ENCODE measurements around the gene ACTG2.

ACTG2 gene
- 0 to 0.17 (median 0.09) reads per million in 3 donors for total RNA-seq

DNA sequence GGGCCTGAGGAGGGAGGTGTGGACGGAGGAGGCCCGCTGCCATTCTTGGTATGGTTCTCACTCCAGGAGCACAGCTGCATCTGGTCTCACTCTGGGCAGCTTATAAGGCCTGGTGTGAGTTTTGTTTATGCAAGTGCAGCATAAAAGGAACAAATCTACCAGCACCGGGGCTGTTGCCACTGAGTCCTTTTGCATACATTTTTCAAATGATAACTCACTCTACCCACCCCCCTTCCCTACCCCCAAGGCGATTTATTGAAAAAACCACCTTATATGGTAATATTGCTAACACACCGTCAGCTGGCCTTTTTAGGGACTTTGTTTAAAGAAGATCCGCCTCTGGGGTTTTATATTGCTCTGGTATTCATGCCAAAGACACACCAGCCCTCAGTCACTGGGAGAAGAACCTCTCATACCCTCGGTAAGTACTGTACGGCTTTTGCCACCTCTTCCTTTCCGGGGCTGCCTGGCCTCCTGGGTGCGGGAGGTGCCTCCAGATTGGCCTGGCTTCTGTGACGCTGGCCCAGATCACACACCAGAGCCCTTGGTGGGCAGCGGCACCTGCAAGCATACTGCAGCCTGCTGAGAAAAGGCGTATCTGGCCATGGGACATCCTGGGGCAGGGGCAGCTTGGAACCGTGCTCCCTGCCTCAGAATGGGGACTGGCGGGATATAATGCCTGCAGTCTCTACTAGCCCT lies at the start of gene ACTG2:
TSS of gene ACTG2 (plus strand) at position 378 of the 699 bp plus-strand sequence. CDS start 8,304 bp downstream, outside the sequence.
- peaks cover 5% of the 10 kb centered on the region for H3K4me1 ChIP-seq (ENCODE audit: control insufficient read depth, insufficient read depth, low read length, poor library complexity, severe bottlenecking)
- H3K4me3 ChIP-seq (ENCODE audit: insufficient read depth, low read depth, low read length, poor library complexity, severe bottlenecking): no peak within 1 kb of the TSS
- H3K27me3 ChIP-seq (replicated peaks; ENCODE audit: control insufficient read depth, insufficient read depth, low read length, poor library complexity, severe bottlenecking): no peaks in the 10 kb centered on the region
- no peaks in the 10 kb centered on the region for H3K9me3 ChIP-seq (ENCODE audit: control insufficient read depth, low read length)
- H3K27ac ChIP-seq (ENCODE audit: insufficient read depth, low read length, poor library complexity, severe bottlenecking): no peak within 1 kb of the TSS
- H3K36me3 ChIP-seq (ENCODE audit: control insufficient read depth, insufficient read depth, low read length): no peaks in the 10 kb centered on the region
- DNase-seq: no peak

DNA sequence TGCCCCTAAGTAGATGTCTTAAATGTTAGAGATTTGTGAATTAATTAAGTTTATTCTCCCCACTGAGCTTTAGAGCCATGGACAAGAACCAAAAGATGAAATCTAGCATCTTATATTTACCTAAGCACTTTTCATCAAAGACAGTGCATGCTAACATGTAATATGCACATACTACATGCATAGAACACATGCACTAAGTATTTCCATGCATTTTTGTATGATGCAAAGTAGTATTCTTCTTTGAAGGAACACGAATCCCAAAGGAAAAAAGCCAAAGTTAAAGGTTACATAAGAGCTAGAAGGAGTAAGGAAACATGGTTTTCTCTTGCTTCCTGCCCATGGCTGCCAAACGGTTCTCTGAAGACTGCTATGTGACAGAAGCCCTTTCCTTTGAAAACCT lies 48.7 kb upstream of the ACTG2 start:
- no peak for DNase-seq
- H3K4me1 ChIP-seq (ENCODE audit: control insufficient read depth, insufficient read depth, low read length, poor library complexity, severe bottlenecking): no peaks in the 10 kb centered on the region
- H3K9me3 ChIP-seq (ENCODE audit: control insufficient read depth, low read length): no peaks in the 10 kb centered on the region
- H3K27ac ChIP-seq (ENCODE audit: insufficient read depth, low read length, poor library complexity, severe bottlenecking): no peak overlapping the region
- no peak overlapping the region for H3K4me3 ChIP-seq (ENCODE audit: insufficient read depth, low read depth, low read length, poor library complexity, severe bottlenecking)
- peaks cover 48% of the 10 kb centered on the region for H3K36me3 ChIP-seq (ENCODE audit: control insufficient read depth, insufficient read depth, low read length)
- H3K27me3 ChIP-seq (replicated peaks; ENCODE audit: control insufficient read depth, insufficient read depth, low read length, poor library complexity, severe bottlenecking): no peaks in the 10 kb centered on the region

DNA sequence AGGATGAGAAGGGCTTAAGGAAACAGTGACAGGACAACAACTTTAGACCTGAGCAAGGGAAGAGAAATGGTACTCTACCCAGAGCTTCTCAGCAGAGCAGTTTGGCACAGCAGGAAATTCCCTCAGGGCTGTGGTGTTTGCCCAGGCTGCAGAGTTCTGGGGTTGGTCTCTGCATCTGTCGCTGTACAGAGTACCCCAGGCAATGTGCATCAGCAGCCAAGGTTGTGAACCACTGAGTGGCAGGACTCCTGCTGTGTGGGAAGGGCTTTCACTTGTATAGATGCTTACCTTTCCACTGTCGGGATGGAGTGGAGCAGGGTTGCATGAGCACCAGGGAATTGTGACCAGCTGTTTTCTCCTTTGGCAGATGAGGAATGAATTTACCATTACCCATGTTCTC lies 42.8 kb upstream of the ACTG2 start:
- Histone ChIP-seq H3K4me3 (ENCODE audit: insufficient read depth, low read depth, low read length, poor library complexity, severe bottlenecking) (no peak overlapping the region), H3K9me3 (ENCODE audit: control insufficient read depth, low read length) (no peaks in the 10 kb centered on the region), H3K27ac (ENCODE audit: insufficient read depth, low read length, poor library complexity, severe bottlenecking) (no peak overlapping the region), H3K27me3 (replicated peaks; ENCODE audit: control insufficient read depth, insufficient read depth, low read length, poor library complexity, severe bottlenecking) (no peaks in the 10 kb centered on the region), H3K4me1 (ENCODE audit: control insufficient read depth, insufficient read depth, low read length, poor library complexity, severe bottlenecking) (no peaks in the 10 kb centered on the region), H3K36me3 (ENCODE audit: control insufficient read depth, insufficient read depth, low read length) (peaks cover 75% of the 10 kb centered on the region)
- no peak for DNase-seq

DNA sequence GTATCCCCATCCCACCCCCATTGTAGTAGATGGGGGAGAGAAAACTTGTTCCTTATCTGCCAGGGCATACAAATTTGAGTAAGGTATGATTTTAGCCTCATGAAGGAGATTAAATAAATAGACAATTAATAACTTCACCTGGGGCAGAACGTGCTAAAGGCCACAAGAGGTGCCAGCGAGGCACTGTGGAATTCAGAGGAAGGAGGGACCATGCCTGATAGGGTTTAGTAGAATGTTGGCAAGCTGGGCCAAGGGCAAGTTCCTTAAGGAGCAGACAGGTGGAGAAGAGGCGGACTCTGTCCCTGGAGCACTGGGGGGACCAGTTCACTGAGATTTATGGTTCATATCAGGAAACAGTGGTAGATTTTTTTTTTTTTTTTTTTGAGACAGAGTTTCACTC lies 41.5 kb upstream of the ACTG2 start:
- Histone ChIP-seq H3K4me1 (ENCODE audit: control insufficient read depth, insufficient read depth, low read length, poor library complexity, severe bottlenecking) (no peaks in the 10 kb centered on the region), H3K27me3 (replicated peaks; ENCODE audit: control insufficient read depth, insufficient read depth, low read length, poor library complexity, severe bottlenecking) (no peaks in the 10 kb centered on the region), H3K27ac (ENCODE audit: insufficient read depth, low read length, poor library complexity, severe bottlenecking) (no peak overlapping the region), H3K36me3 (ENCODE audit: control insufficient read depth, insufficient read depth, low read length) (peaks cover 70% of the 10 kb centered on the region), H3K4me3 (ENCODE audit: insufficient read depth, low read depth, low read length, poor library complexity, severe bottlenecking) (no peak overlapping the region), H3K9me3 (ENCODE audit: control insufficient read depth, low read length) (no peaks in the 10 kb centered on the region)
- no peak for DNase-seq

DNA sequence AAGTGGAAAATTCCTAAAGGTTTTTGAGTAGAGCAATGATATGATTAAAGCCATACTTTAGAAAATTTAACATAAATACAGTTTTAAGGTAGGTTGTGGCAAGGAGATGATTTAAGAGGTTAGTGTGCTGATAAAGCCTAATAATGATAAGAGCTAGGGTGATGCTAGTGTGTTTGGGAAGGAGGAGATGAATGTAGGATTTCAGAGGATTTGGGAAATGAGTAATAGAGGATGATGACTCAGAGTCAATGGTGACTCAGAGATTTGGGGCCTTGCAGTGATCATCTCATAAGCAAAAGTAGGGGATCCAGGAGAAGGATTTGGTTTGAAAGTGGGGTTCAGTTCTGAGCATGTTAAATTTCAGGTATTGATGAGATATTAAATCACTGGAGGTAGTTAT lies 40.8 kb upstream of the ACTG2 start:
- H3K4me1 ChIP-seq (ENCODE audit: control insufficient read depth, insufficient read depth, low read length, poor library complexity, severe bottlenecking): no peaks in the 10 kb centered on the region
- no peaks in the 10 kb centered on the region for H3K9me3 ChIP-seq (ENCODE audit: control insufficient read depth, low read length)
- no peak for DNase-seq
- H3K27me3 ChIP-seq (replicated peaks; ENCODE audit: control insufficient read depth, insufficient read depth, low read length, poor library complexity, severe bottlenecking): no peaks in the 10 kb centered on the region
- no peak overlapping the region for H3K27ac ChIP-seq (ENCODE audit: insufficient read depth, low read length, poor library complexity, severe bottlenecking)
- no peak overlapping the region for H3K4me3 ChIP-seq (ENCODE audit: insufficient read depth, low read depth, low read length, poor library complexity, severe bottlenecking)
- peaks cover 71% of the 10 kb centered on the region for H3K36me3 ChIP-seq (ENCODE audit: control insufficient read depth, insufficient read depth, low read length)

DNA sequence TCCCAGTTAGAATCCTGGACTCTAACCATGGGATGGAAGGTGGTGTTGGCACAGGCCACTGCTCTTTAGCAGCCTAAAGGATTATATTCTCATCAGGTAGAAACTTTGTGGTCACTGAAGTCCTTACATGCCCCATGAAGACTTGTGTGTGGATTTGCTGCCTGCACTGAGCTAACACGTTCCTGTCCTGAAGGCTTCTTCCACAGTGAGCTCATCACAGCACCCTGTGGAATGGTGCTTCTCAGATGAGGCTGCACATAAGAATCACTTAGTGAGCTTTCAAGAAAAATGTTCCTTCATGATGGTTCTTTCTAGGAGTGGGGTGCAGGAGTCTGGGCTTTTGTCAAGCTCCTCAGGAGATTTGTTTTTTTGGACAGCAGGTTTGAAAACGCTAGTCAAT lies 37.3 kb upstream of the ACTG2 start:
- no peak overlapping the region for H3K27ac ChIP-seq (ENCODE audit: insufficient read depth, low read length, poor library complexity, severe bottlenecking)
- H3K9me3 ChIP-seq (ENCODE audit: control insufficient read depth, low read length): no peaks in the 10 kb centered on the region
- H3K36me3 ChIP-seq (ENCODE audit: control insufficient read depth, insufficient read depth, low read length): peaks cover 58% of the 10 kb centered on the region
- H3K27me3 ChIP-seq (replicated peaks; ENCODE audit: control insufficient read depth, insufficient read depth, low read length, poor library complexity, severe bottlenecking): no peaks in the 10 kb centered on the region
- H3K4me3 ChIP-seq (ENCODE audit: insufficient read depth, low read depth, low read length, poor library complexity, severe bottlenecking): no peak overlapping the region
- no peaks in the 10 kb centered on the region for H3K4me1 ChIP-seq (ENCODE audit: control insufficient read depth, insufficient read depth, low read length, poor library complexity, severe bottlenecking)
- no peak for DNase-seq

DNA sequence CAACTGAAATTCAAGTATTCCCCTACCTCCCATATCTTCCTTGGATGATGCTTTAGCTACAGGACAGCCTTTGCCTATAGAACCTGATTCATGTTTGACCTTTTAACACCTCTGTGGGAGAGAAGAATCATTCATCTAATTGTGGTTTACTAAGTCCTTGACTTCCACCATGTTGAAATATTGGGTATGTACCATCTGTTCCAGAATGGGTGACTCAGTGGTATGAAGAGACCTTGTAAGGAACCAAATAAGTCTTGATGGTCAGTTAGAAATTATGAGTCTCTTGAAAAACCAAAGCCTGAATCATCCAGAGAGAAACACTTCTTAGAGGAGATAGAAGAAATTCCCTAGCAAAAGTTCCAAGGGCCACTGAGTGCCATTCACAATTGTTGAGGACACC lies 36.6 kb upstream of the ACTG2 start:
- Histone ChIP-seq H3K4me1 (ENCODE audit: control insufficient read depth, insufficient read depth, low read length, poor library complexity, severe bottlenecking) (no peaks in the 10 kb centered on the region), H3K9me3 (ENCODE audit: control insufficient read depth, low read length) (no peaks in the 10 kb centered on the region), H3K36me3 (ENCODE audit: control insufficient read depth, insufficient read depth, low read length) (peaks cover 57% of the 10 kb centered on the region), H3K27me3 (replicated peaks; ENCODE audit: control insufficient read depth, insufficient read depth, low read length, poor library complexity, severe bottlenecking) (no peaks in the 10 kb centered on the region), H3K27ac (ENCODE audit: insufficient read depth, low read length, poor library complexity, severe bottlenecking) (no peak overlapping the region), H3K4me3 (ENCODE audit: insufficient read depth, low read depth, low read length, poor library complexity, severe bottlenecking) (no peak overlapping the region)
- DNase-seq: no peak

DNA sequence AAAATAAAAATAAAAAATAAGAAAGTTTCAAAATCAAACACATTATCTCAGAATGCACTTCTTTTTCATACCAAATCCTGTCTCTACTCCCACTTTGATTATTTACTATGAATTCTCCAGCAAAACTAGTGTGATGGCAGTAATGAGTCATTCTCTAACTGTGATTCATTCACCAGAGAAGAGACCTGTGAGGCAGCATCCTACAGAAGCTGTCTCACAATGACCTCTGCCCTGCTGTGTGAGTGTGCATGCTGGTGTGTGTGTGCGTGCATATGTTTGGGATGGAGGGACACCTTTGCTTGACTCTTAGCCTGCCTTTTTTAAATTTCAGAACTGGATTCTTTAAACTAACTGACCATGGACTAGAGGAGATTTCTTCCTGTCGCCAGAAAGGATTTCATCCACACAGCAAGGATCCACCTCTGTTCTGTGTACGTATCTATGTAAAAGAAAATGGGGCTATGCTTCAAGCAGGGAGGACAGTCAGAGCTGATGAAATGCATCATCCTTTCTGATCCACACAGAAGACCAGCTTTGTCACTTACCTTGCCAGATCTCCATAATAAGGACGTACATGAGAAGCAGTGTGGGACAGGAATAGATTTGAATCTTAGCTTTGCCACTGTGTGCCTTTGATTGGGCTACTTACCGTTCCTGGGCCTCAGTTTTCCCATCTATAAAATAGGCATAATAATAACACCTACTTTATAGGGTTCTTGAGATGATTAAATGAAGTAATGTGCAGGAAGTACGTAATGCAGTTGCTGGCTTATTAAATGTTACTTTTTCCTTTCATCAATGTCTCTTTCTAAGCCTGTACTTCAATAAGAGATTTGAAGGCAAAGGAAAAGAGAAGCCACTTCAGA lies 32.9 kb upstream of the ACTG2 start:
- Histone ChIP-seq H3K4me1 (ENCODE audit: control insufficient read depth, insufficient read depth, low read length, poor library complexity, severe bottlenecking) (no peaks in the 10 kb centered on the region), H3K27me3 (replicated peaks; ENCODE audit: control insufficient read depth, insufficient read depth, low read length, poor library complexity, severe bottlenecking) (no peaks in the 10 kb centered on the region), H3K4me3 (ENCODE audit: insufficient read depth, low read depth, low read length, poor library complexity, severe bottlenecking) (no peak overlapping the region), H3K36me3 (ENCODE audit: control insufficient read depth, insufficient read depth, low read length) (peaks cover 66% of the 10 kb centered on the region), H3K27ac (ENCODE audit: insufficient read depth, low read length, poor library complexity, severe bottlenecking) (no peak overlapping the region), H3K9me3 (ENCODE audit: control insufficient read depth, low read length) (no peaks in the 10 kb centered on the region)
- DNase-seq: no peak

DNA sequence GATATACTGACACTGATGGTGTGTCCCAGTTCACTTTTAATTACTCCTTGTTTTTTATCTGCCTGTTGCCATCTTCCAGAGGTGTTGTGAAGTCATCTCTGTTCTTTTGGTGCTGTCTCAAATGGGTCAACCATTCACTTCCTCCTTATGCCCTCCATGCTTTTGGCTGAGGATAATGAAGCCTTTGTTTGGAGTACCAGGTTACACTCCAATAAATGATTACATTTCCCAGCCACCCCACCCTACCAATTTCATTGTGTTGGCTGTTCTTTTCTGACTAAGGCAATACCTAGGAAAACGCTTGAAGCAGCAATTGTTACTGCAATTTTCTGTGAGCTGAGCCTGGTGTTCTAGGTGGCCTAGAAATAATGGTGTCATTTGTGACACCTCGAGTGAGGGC lies 29.8 kb upstream of the ACTG2 start:
- Histone ChIP-seq H3K27ac (ENCODE audit: insufficient read depth, low read length, poor library complexity, severe bottlenecking) (no peak overlapping the region), H3K4me3 (ENCODE audit: insufficient read depth, low read depth, low read length, poor library complexity, severe bottlenecking) (no peak overlapping the region), H3K27me3 (replicated peaks; ENCODE audit: control insufficient read depth, insufficient read depth, low read length, poor library complexity, severe bottlenecking) (no peaks in the 10 kb centered on the region), H3K4me1 (ENCODE audit: control insufficient read depth, insufficient read depth, low read length, poor library complexity, severe bottlenecking) (no peaks in the 10 kb centered on the region), H3K36me3 (ENCODE audit: control insufficient read depth, insufficient read depth, low read length) (peaks cover 49% of the 10 kb centered on the region), H3K9me3 (ENCODE audit: control insufficient read depth, low read length) (no peaks in the 10 kb centered on the region)
- DNase-seq: no peak

All from effector memory CD4-positive, alpha-beta T cell (primary cell).